22Rv1 (cell line): ENCODE measurements around the gene CUEDC1.

Source experiments
- H3K27ac ChIP-seq: fragments of 450-650 bp; 2 replicates; pipeline ENCODE4 v1.5.1; 2017
- CTCF ChIP-seq: fragments of 450-650 bp; IDR thresholded peaks from 2 replicates; pipeline ENCODE4 v1.5.1; 2017; ENCODE audit warnings: mild to moderate bottlenecking
- ZFX ChIP-seq: fragments of 450-650 bp; IDR thresholded peaks from 2 replicates; pipeline ENCODE4 v1.6.1; 2017; ENCODE audit warnings: antibody characterized with exemption, borderline replicate concordance

Gene CUEDC1

GRCh38 chr17:57902800-57903759, 52.1 kb downstream of the CUEDC1 start:
- peak overlapping the region; percentile 56 for H3K27ac ChIP-seq
- TF ChIP-seq ZFX (no peak), CTCF (no peak)

GRCh38 chr17:57902117-57902799, 53.0 kb downstream of the CUEDC1 start:
- no peak overlapping the region for H3K27ac ChIP-seq
- TF ChIP-seq ZFX = no peak
- TF ChIP-seq CTCF = no peak

DNA sequence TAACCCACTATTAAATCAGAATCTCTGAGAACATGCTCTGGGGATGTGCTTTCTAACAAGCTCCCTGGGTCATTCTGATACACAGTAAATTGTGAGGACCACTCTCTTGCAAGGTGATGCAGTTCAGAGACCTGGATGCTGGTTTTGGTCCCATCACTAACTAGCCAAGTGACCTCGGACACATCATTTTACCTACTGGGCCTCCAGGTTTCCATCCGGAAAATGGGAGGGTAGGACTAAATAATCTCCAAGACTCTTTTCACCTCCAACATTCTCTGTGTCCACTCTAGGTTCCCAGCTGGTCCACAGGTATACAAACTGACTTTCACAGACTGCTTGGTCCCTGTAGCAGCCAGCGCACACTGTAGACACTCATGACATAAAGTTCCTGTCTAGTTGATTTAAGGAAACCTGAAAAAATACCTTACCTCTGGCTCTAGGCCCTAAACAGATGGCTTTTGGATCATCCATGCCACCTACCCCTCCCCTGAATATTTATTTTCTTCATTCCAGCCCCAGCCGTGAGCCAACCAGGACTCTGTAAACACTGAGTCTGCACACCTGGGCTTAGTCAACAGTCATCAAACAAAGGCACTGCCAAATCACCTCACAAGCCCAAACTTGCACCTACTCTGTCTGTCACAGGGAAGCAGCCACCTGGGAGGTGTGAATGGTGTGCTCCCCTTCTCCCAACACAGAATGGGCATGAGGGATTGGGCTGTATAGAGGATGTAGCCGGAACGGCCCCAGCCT, 54.0 kb downstream of the CUEDC1 start:
- TF ChIP-seq ZFX (no peak), CTCF (no peak)
- H3K27ac ChIP-seq = peak overlapping the region; percentile 43; the same call in 1 of the 2 replicates

- TF ChIP-seq ZFX (no peak), CTCF (no peak)
- peak overlapping the region; percentile 47; the same call in 1 of the 2 replicates for H3K27ac ChIP-seq
Observed at GRCh38 chr17:57899822-57900221, 55.4 kb downstream of the CUEDC1 start.

DNA sequence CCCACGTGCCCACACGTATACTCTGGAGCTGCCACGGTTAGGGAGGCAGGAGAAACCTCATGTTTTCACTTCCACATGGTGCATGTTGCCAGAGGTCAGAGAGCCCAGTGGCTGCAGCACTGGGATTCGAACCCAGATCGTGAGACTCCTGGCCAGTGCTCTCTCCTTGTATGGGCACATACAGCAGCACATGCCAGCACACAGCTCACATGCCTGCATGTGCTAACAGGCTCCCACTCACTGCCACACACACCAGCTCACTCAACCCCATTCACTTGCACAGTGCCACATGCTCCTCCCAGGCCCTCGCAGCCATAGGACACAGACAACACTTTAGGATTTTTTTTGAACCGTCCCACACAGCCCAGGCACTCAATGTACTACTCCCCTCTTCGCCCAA, 55.8 kb downstream of the CUEDC1 start:
- no peak for TF ChIP-seq CTCF
- TF ChIP-seq ZFX = no peak
- peak overlapping the region; percentile 47; the same call in 1 of the 2 replicates for H3K27ac ChIP-seq

DNA sequence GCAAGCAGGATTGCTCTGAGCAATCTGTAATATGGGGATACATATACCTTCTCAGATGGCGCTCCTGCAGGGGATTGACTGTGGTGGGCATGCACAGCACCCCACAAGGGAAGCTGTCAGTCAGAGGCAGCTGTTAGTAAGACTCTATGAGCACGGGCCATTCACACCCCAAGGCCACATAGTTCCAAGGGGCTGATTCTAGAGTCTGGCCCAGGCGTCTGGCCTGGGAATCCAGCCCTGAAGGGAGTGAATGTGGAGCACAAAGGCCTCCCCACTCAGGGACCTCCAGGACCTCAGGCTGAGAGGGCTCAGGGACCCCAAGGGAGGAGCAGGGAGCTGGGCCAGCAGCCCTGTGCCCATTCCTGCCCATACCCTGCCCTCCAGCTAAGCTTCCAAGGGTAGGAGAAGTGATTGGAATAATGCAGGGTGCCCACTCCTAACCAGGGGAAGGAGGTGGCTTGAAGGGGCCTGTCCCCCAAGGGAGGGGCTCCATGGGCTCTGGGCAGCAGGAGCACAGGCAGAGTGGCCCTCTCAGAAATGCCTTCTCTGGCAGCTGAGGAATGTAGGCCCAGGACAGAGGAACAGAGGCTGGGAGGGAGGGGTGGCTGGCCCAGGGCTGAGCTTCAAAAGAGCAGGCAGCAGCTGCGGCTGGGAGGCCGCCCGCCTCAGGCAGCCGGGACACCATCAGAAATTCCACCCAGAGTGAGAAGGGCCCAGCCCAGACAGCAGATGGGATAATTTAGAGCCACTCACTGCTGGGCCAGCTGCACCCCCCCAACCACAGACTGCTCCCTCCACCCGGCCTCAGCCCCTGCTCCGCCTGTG, 56.5 kb downstream of the CUEDC1 start:
- TF ChIP-seq ZFX = no peak
- H3K27ac ChIP-seq = no peak overlapping the region
